BLaER1 (cell line): ENCODE results near the gene RGMA.
"Not testable (repeated sequence)": the region's sequence is repeated elsewhere in the genome, so short reads cannot be mapped to it uniquely, and the experiment has no call there.

ENCODE experiments used
- H3K27ac ChIP-seq: shearing (Covaris generic); formaldehyde crosslinking; 2 replicates; pipeline ENCODE4 v1.8.1; 2022
- H3K27me3 ChIP-seq: shearing (Covaris generic); formaldehyde crosslinking; 2 replicates; pipeline ENCODE4 v1.8.1; 2022
- H3K36me3 ChIP-seq: shearing (Covaris generic); formaldehyde crosslinking; 2 replicates; pipeline ENCODE4 v1.8.1; 2022
- H3K4me1 ChIP-seq: shearing (Covaris generic); formaldehyde crosslinking; 2 replicates; pipeline ENCODE4 v1.8.1; 2022
- H3K4me2 ChIP-seq: shearing (Covaris generic); formaldehyde crosslinking; 2 replicates; pipeline ENCODE4 v1.8.1; 2022
- H3K4me3 ChIP-seq: shearing (Covaris generic); formaldehyde crosslinking; 2 replicates; pipeline ENCODE4 v1.8.1; 2022
- H3K9ac ChIP-seq: shearing (Covaris generic); formaldehyde crosslinking; 2 replicates; pipeline ENCODE4 v1.8.1; 2022
- H3K9me3 ChIP-seq: shearing (Covaris generic); formaldehyde crosslinking; 2 replicates; pipeline ENCODE4 v1.8.1; 2022
- H4K20me1 ChIP-seq: shearing (Covaris generic); formaldehyde crosslinking; 2 replicates; pipeline ENCODE4 v1.8.1; 2022
- Cebpa-rat ChIP-seq: shearing (Covaris generic); IDR thresholded peaks from 2 replicates; pipeline ENCODE4 v1.8.1; 2022

The RGMA gene

DNA sequence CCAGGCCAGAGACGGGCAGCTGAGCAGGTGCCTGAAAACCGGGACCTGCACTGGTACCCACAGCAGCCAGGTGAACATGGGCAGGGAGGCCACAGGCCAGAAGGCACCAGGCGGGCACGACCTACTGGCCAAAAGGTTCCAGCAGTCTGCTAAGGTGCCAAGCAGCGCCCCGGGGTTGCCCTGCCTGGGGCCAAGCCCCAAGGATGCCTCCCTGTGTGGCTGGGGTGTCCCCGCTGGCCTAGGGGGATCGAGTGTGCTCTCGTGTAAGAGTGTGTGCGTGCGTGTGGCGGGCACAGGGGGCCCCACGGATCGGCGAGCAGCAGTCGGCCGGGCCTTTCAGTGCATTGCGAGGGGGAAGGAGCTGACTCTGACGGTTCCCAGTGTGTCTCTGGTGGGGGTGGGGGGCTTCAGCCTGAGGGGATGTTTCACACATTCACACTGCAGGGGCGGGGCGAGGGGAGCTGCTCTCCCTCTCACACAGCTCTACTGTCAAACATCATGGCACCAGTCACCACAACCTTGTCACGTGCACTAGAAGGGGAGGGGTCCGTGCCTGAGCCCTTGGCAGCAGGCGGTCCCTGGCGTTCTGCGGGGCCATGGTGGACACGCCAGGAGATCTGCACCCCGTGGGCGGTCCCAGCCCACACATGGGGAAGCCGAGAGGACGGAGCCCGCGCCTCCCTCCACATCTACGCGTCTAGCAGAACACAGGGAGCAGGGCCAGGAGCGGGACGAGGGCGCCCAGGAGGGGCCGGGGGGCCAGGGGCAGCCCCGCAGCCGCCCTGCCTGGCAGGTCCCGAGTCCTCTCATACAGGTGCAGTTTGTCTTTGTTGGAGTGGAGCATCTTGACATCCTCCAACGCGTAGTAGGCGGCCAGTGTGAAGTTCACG is 44.5 kb downstream of the RGMA start:
- peaks cover 100% of the 10 kb centered on the region for H3K4me1 ChIP-seq
- H3K27me3 ChIP-seq, result no peaks in the 10 kb centered on the region
- TF ChIP-seq Cebpa-rat, result no peak
- peaks cover 71% of the 10 kb centered on the region for H4K20me1 ChIP-seq
- peaks cover 84% of the 10 kb centered on the region for H3K36me3 ChIP-seq
- H3K9me3 ChIP-seq, result peaks cover 11% of the 10 kb centered on the region
- H3K4me3 ChIP-seq, result no peak overlapping the region
- H3K4me2 ChIP-seq, result peak overlapping the region; percentile 63
- peak overlapping the region; percentile 58 for H3K9ac ChIP-seq
- peak overlapping the region; percentile 73 for H3K27ac ChIP-seq

GRCh38 chr15:93043621-93044300 is 45.2 kb downstream of the RGMA start:
- Histone ChIP-seq H3K27me3 (no peaks in the 10 kb centered on the region), H3K4me2 (peak overlapping the region; percentile 63), H3K36me3 (peaks cover 78% of the 10 kb centered on the region), H3K4me3 (no peak overlapping the region), H3K9me3 (peaks cover 11% of the 10 kb centered on the region), H4K20me1 (peaks cover 64% of the 10 kb centered on the region), H3K4me1 (peaks cover 98% of the 10 kb centered on the region), H3K27ac (peak overlapping the region; percentile 73), H3K9ac (peak overlapping the region; percentile 58)
- no peak for TF ChIP-seq Cebpa-rat

DNA sequence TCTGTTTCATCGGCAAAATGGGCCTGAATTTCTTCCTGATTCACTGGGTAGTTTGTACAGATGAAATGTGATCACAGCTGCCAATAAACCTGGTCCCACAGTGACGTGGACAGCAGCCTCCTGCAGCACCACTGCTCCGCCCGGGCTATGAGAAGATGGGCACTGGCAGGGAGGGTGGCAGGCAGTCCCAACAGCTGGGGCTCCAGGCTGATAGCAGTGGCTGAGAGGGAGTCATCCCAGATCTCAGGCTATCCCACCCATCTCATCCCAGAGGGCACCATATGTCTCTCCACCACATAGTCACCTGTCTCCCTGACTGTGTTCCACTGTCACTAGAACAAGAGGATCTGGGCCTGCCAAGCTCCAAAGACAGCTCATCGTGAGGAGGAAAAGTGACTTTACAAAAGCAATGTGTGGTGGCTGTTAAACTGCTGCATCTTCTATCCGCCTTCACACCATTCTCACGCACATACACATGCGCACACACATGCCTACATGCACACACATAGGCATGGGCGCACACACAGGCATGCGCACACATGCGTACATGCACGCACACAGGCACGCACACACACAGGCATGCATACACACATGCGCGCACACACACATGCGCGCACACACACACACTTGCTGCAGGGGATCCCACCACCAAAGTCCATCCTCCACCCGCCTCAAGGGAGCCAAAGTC is 46.2 kb downstream of the RGMA start:
- Histone ChIP-seq H3K4me2 (no peak overlapping the region), H3K27me3 (no peaks in the 10 kb centered on the region), H3K4me3 (no peak overlapping the region), H3K27ac (peak overlapping the region; percentile 37), H3K9me3 (peaks cover 11% of the 10 kb centered on the region), H3K4me1 (peaks cover 98% of the 10 kb centered on the region), H3K9ac (no peak overlapping the region), H4K20me1 (peaks cover 54% of the 10 kb centered on the region), H3K36me3 (peaks cover 71% of the 10 kb centered on the region)
- no peak for TF ChIP-seq Cebpa-rat

GRCh38 chr15:93042211-93042610 is 46.8 kb downstream of the RGMA start:
- H4K20me1 ChIP-seq, result peaks cover 48% of the 10 kb centered on the region
- H3K9me3 ChIP-seq, result peaks cover 11% of the 10 kb centered on the region
- H3K9ac ChIP-seq, result no peak overlapping the region
- TF ChIP-seq Cebpa-rat, result no peak
- H3K4me1 ChIP-seq, result peaks cover 98% of the 10 kb centered on the region
- no peak overlapping the region for H3K4me3 ChIP-seq
- no peaks in the 10 kb centered on the region for H3K27me3 ChIP-seq
- peak overlapping the region; percentile 37 for H3K27ac ChIP-seq
- peaks cover 69% of the 10 kb centered on the region for H3K36me3 ChIP-seq
- no peak overlapping the region for H3K4me2 ChIP-seq

GRCh38 chr15:93041159-93041547 is 47.9 kb downstream of the RGMA start:
- Histone ChIP-seq H3K4me2 (peak overlapping the region; percentile 70), H3K9ac (no peak overlapping the region), H3K27ac (peak overlapping the region; percentile 22; the same call in 1 of the 2 replicates), H4K20me1 (peaks cover 37% of the 10 kb centered on the region), H3K4me1 (peaks cover 98% of the 10 kb centered on the region), H3K4me3 (no peak overlapping the region), H3K36me3 (peaks cover 58% of the 10 kb centered on the region), H3K27me3 (no peaks in the 10 kb centered on the region), H3K9me3 (peaks cover 3% of the 10 kb centered on the region)
- no peak for TF ChIP-seq Cebpa-rat

GRCh38 chr15:93040288-93041158 is 48.5 kb downstream of the RGMA start:
- peaks cover 31% of the 10 kb centered on the region for H4K20me1 ChIP-seq
- no peak overlapping the region for H3K9ac ChIP-seq
- peaks cover 98% of the 10 kb centered on the region for H3K4me1 ChIP-seq
- H3K4me2 ChIP-seq, result peak overlapping the region; percentile 70
- peaks cover 52% of the 10 kb centered on the region for H3K36me3 ChIP-seq
- TF ChIP-seq Cebpa-rat, result no peak
- H3K27me3 ChIP-seq, result no peaks in the 10 kb centered on the region
- no peak overlapping the region for H3K4me3 ChIP-seq
- H3K27ac ChIP-seq, result peak overlapping the region; percentile 54; the same call in 1 of the 2 replicates
- H3K9me3 ChIP-seq, result no peaks in the 10 kb centered on the region

DNA sequence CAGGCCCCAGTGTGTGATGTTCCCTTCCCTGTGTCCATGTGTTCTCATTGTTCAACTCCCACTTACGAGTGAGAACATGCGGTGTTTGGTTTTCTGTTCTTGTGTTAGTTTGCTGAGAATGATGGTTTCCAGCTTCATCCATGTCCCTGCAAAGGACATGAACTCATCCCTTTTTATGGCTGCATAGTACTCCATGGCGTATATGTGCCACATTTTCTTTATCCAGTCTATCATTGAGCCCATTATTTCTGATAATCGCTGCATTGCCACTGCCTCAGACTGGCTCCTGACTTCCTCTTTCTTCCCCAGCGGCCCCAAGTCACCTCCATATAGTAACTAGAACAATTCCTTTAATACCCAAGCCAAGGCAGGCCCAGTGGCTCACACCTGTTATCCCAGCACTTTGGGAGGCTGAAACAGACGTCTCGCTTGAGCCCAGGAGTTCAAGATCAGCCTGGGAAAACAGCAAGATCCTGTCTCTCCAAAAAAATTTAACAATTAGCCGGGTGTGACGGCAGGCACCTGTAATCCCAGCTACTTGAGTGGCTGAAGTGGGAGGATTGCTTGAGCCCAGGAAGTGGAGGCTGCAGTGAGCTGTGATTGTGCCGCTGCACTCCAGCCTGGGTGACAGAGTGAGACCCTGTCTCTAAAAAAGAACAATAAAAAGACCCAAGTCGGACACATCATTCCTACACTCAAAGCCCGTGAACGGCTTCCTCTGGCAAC is 49.3 kb downstream of the RGMA start:
- not testable (repeated sequence) for H3K27me3 ChIP-seq, H3K4me3 ChIP-seq, H3K9ac ChIP-seq, H3K9me3 ChIP-seq
- Histone ChIP-seq H4K20me1 (peaks cover 23% of the 10 kb centered on the region), H3K4me1 (peaks cover 98% of the 10 kb centered on the region), H3K4me2 (peak overlapping the region; percentile 70), H3K36me3 (peaks cover 44% of the 10 kb centered on the region), H3K27ac (peak overlapping the region; percentile 54; the same call in 1 of the 2 replicates)

- H3K4me3 ChIP-seq, result peak overlapping the region; percentile 52
- H4K20me1 ChIP-seq, result peaks cover 9% of the 10 kb centered on the region; the same call in 1 of the 2 replicates
- H3K4me1 ChIP-seq, result peaks cover 95% of the 10 kb centered on the region
- H3K36me3 ChIP-seq, result peaks cover 30% of the 10 kb centered on the region
- peak overlapping the region; percentile 78 for H3K9ac ChIP-seq
- no peak for TF ChIP-seq Cebpa-rat
- H3K9me3 ChIP-seq, result no peaks in the 10 kb centered on the region
- no peaks in the 10 kb centered on the region for H3K27me3 ChIP-seq
- peak overlapping the region; percentile 83 for H3K4me2 ChIP-seq
- H3K27ac ChIP-seq, result peak overlapping the region; percentile 91
Measured at GRCh38 chr15:93037820-93038705, 50.9 kb downstream of the RGMA start.
